ENCODE results near the gene SLC16A5. TPM values are rescaled to one million over a fixed set of nuclear protein-coding genes. Genes with fewer than 3 reads are reported as not detected.

SLC16A5 gene
- total and polyA plus RNA-seq, 7 donors = 1.2 to 10.7 (median 5.6) TPM

GRCh38 chr17:75077496-75078283 is 10.1 kb upstream of the SLC16A5 start:
- WGBS, 3 donors = 9 to 19% (median 12%) methylated on average over 34 to 53 of the region's 53 CpGs
- ATAC-seq (peak; percentile 80 to 91 (median 86)), DNase-seq (peak; percentile 73 to 85)
- no peak for TF ChIP-seq CTCF (IDR thresholded peaks at IDR 0.05)
- H3K9me3 ChIP-seq = no peaks in the 10 kb centered on the region
- no peaks in the 10 kb centered on the region for H3K27me3 ChIP-seq (ENCODE audit: insufficient read depth in 3 of 3, low read length in 2 of 3)
- peak overlapping the region; percentile 68 for H3K4me3 ChIP-seq
- H3K36me3 ChIP-seq (ENCODE audit: insufficient read depth in 1 of 2, low read depth in 1 of 2) = no peaks in the 10 kb centered on the region
- intact Hi-C loops (cut with DNase I) = no loop called here
- peak overlapping the region; percentile 82 for H3K27ac ChIP-seq
- H3K4me1 ChIP-seq = peaks cover 18% of the 10 kb centered on the region

DNA sequence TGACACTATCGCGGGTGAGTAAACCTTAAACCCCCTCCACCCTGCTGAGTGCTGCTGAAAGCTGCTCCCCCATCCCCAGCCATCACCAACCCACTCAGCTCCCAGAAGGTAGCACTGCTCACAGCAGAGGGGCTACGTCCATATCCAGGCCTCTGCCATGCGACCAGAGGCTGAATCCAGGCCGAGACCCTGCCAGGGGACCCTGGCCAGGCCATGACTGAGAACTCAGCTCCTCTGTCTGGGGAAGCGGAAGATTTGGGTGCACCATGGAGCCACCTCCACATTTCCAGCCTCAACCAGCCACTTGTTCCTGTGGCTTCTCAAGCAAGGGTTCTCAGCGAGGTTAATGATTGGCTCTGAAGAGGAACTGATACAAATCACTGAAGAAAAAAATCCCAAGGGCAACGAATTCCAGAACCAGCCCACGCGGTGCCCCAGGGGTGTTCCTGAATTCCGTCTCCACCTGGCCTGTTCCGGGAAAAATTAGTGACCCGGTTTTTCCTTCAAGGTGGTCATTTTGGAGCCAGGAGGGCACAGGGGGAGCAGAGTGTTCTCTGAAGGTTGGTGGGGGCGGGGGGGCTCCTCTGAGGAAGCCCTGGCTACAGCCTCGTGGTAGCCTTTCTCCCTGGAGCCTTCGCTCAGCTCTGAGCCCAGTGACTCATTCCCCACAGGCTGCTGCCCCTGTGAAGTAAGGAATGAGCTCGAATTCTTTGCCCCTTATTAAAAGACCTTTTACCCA is 9.3 kb upstream of the SLC16A5 start:
- Histone ChIP-seq H3K9me3 (no peaks in the 10 kb centered on the region), H3K36me3 (ENCODE audit: insufficient read depth in 1 of 2, low read depth in 1 of 2) (no peaks in the 10 kb centered on the region), H3K4me1 (peaks cover 17% of the 10 kb centered on the region), H3K27ac (peak overlapping the region; percentile 82), H3K4me3 (peak overlapping the region; percentile 68), H3K27me3 (ENCODE audit: insufficient read depth in 3 of 3, low read length in 2 of 3) (no peaks in the 10 kb centered on the region)
- intact Hi-C loops (cut with DNase I) = no loop called here
- WGBS, 3 donors = 63 to 69% (median 68%) methylated on average over 17 of the region's 17 CpGs
- DNase-seq (no peak), ATAC-seq (peak in 1 of 4 donors; percentile 6)
- TF ChIP-seq CTCF (IDR thresholded peaks at IDR 0.05) = no peak

- H3K27me3 ChIP-seq (ENCODE audit: insufficient read depth in 3 of 3, low read length in 2 of 3) = no peaks in the 10 kb centered on the region
- intact Hi-C loops (cut with DNase I) = no loop called here
- WGBS, 3 donors = 53 to 59% (median 54%) methylated on average over 8 of the region's 8 CpGs
- H3K4me3 ChIP-seq = no peak overlapping the region
- ATAC-seq (no peak), DNase-seq (no peak)
- H3K36me3 ChIP-seq (ENCODE audit: insufficient read depth in 1 of 2, low read depth in 1 of 2) = no peaks in the 10 kb centered on the region
- peaks cover 16% of the 10 kb centered on the region for H3K4me1 ChIP-seq
- no peak overlapping the region for H3K27ac ChIP-seq
- no peaks in the 10 kb centered on the region for H3K9me3 ChIP-seq
- no peak for TF ChIP-seq CTCF (IDR thresholded peaks at IDR 0.05)
Observed at GRCh38 chr17:75079023-75079373, 8.8 kb upstream of the SLC16A5 start.

GRCh38 chr17:75081611-75082540 is 5.9 kb upstream of the SLC16A5 start:
- peaks cover 13% of the 10 kb centered on the region for H3K4me1 ChIP-seq
- TF ChIP-seq CTCF (IDR thresholded peaks at IDR 0.05) = no peak
- WGBS, 3 donors = 63 to 73% (median 65%) methylated on average over 13 of the region's 13 CpGs
- DNase-seq (no peak), ATAC-seq (no peak)
- no peak overlapping the region for H3K27ac ChIP-seq
- H3K9me3 ChIP-seq = no peaks in the 10 kb centered on the region
- H3K36me3 ChIP-seq (ENCODE audit: insufficient read depth in 1 of 2, low read depth in 1 of 2) = no peaks in the 10 kb centered on the region
- H3K27me3 ChIP-seq (ENCODE audit: insufficient read depth in 3 of 3, low read length in 2 of 3) = no peaks in the 10 kb centered on the region
- no peak overlapping the region for H3K4me3 ChIP-seq
- intact Hi-C loops (cut with DNase I) = no loop called here
